ENCODE results near the gene SH2B3. TPM values are rescaled to one million over a fixed set of nuclear protein-coding genes. Genes with fewer than 3 reads are reported as not detected.

The SH2B3 gene
- total and polyA plus RNA-seq, 9 donors = 9.1 to 20.7 (median 15.7) TPM

DNA sequence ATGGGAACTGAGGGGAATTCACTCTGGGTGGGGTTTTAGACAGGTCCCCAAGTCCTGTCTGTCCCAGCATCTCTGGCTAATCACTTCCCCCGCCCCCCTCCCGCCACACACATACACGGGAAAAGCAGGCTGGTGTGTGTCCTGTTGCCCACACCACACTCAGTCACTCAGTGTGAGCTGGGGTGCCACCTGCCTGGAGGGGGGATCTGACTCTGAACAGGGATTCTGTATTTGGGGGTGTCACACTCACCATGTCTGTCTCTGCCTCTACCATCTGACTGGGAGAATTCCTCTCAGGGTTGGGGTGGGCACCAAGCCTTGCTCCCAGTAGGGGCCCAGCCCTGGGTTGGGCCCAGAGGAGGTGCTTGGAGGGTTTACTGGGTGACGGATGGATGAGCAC, 31.1 kb downstream of the SH2B3 start:
- H3K4me3 ChIP-seq (ENCODE audit: low read length) = no peak overlapping the region
- 100% methylated on average over 1 of the region's 4 CpGs for WGBS (ENCODE audit: insufficient coverage)
- H3K4me1 ChIP-seq (ENCODE audit: control insufficient read depth, insufficient read depth, low read length) = peaks cover 38% of the 10 kb centered on the region
- no peaks in the 10 kb centered on the region for H3K27me3 ChIP-seq (ENCODE audit: control insufficient read depth, insufficient read depth, low read length)
- H3K9me3 ChIP-seq (replicated peaks; ENCODE audit: control insufficient read depth, low read depth, low read length) = no peaks in the 10 kb centered on the region
- no peak overlapping the region for H3K27ac ChIP-seq (ENCODE audit: low read length)
- DNase-seq = no peak
- peaks cover 19% of the 10 kb centered on the region for H3K36me3 ChIP-seq (ENCODE audit: control insufficient read depth, insufficient read depth, low read length)

GRCh38 chr12:111437816-111438454, 32.2 kb downstream of the SH2B3 start:
- Histone ChIP-seq H3K9me3 (replicated peaks; ENCODE audit: control insufficient read depth, low read depth, low read length) (no peaks in the 10 kb centered on the region), H3K4me3 (ENCODE audit: low read length) (no peak overlapping the region), H3K27me3 (ENCODE audit: control insufficient read depth, insufficient read depth, low read length) (no peaks in the 10 kb centered on the region), H3K36me3 (ENCODE audit: control insufficient read depth, insufficient read depth, low read length) (peaks cover 29% of the 10 kb centered on the region), H3K27ac (ENCODE audit: low read length) (no peak overlapping the region), H3K4me1 (ENCODE audit: control insufficient read depth, insufficient read depth, low read length) (peaks cover 42% of the 10 kb centered on the region)
- WGBS (ENCODE audit: insufficient coverage) = 50% methylated on average over 8 of the region's 8 CpGs
- no peak for DNase-seq

- no peak overlapping the region for H3K4me3 ChIP-seq (ENCODE audit: low read length)
- peaks cover 44% of the 10 kb centered on the region for H3K4me1 ChIP-seq (ENCODE audit: control insufficient read depth, insufficient read depth, low read length)
- no peak for DNase-seq
- WGBS (ENCODE audit: insufficient coverage) = 36% methylated on average over 8 of the region's 9 CpGs
- H3K27me3 ChIP-seq (ENCODE audit: control insufficient read depth, insufficient read depth, low read length) = no peaks in the 10 kb centered on the region
- H3K36me3 ChIP-seq (ENCODE audit: control insufficient read depth, insufficient read depth, low read length) = peaks cover 34% of the 10 kb centered on the region
- H3K27ac ChIP-seq (ENCODE audit: low read length) = no peak overlapping the region
- no peaks in the 10 kb centered on the region for H3K9me3 ChIP-seq (replicated peaks; ENCODE audit: control insufficient read depth, low read depth, low read length)
These were observed 32.8 kb downstream of the SH2B3 start for GRCh38 chr12:111438481-111438880.

GRCh38 chr12:111439657-111440151, 34.0 kb downstream of the SH2B3 start:
- Histone ChIP-seq H3K4me3 (ENCODE audit: low read length) (no peak overlapping the region), H3K9me3 (replicated peaks; ENCODE audit: control insufficient read depth, low read depth, low read length) (no peaks in the 10 kb centered on the region), H3K36me3 (ENCODE audit: control insufficient read depth, insufficient read depth, low read length) (peaks cover 42% of the 10 kb centered on the region), H3K27me3 (ENCODE audit: control insufficient read depth, insufficient read depth, low read length) (no peaks in the 10 kb centered on the region), H3K27ac (ENCODE audit: low read length) (no peak overlapping the region), H3K4me1 (ENCODE audit: control insufficient read depth, insufficient read depth, low read length) (peaks cover 44% of the 10 kb centered on the region)
- no peak for DNase-seq
- no CpG with 5 or more reads among the region's 5 CpGs for WGBS (ENCODE audit: insufficient coverage)

GRCh38 chr12:111440152-111440551, 34.4 kb downstream of the SH2B3 start:
- Histone ChIP-seq H3K9me3 (replicated peaks; ENCODE audit: control insufficient read depth, low read depth, low read length) (no peaks in the 10 kb centered on the region), H3K4me1 (ENCODE audit: control insufficient read depth, insufficient read depth, low read length) (peaks cover 44% of the 10 kb centered on the region), H3K27me3 (ENCODE audit: control insufficient read depth, insufficient read depth, low read length) (no peaks in the 10 kb centered on the region), H3K27ac (ENCODE audit: low read length) (no peak overlapping the region), H3K36me3 (ENCODE audit: control insufficient read depth, insufficient read depth, low read length) (peaks cover 42% of the 10 kb centered on the region), H3K4me3 (ENCODE audit: low read length) (no peak overlapping the region)
- no peak for DNase-seq
- WGBS (ENCODE audit: insufficient coverage) = 73% methylated on average over 8 of the region's 8 CpGs

DNA sequence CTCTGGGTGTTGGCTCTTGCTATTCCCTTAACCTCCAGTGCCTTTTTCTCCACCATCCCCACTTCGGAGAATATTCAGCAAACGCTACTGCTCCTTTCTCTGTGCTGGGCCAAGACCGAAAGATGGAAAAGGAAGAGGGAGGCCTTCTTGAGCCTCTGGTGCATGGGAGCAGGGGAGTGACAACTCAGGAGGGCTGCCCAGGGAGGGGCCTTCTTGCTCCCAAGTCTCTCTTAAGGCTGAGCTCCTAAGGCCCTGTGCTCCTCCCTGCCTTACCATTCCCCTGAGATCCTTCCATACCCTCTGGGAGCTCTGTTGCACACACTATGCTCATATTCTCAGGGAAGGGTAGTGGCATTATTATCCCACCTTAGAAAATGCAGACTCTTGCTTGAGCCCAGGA, 34.9 kb downstream of the SH2B3 start:
- 100% methylated on average over 1 of the region's 3 CpGs for WGBS (ENCODE audit: insufficient coverage)

DNA sequence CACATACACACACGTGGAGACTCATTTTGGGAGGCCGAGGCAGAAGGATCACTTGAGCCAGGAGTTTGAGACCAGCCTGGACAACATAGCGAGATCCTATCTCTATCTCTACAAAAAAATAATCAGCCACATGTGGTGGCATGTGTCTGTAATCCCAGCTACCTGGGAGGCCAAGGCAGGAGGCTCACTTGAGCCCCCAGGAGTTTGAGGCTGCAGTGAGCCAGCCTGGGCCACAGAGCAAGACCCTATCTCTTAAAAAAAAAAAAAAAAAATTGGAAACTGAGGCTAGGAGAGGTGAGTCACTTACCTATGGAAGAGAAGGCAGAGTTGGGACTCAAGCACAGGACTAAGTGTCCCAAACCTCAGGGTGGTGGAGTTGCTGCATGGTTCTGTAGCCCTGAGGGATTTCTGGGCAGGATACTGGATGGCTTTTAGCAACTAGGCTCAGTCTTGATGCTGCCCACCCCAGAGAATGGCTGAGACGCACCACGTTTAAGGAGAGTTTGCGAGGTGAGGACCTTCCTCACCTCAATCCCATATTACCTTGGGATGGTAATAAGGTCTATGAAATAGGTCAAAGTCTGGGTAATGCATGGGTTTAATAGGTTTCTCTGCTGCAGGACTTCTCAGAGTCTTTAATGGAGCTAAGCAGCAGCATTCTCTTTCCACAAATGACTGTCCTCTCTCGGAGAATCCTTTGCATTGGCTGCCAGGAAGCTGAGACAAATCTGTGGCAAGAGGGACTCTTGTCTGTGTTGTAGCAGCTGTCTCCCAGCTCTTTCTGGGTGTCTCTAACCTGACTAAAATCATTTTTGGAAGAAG, 35.6 kb downstream of the SH2B3 start:
- no peak overlapping the region for H3K27ac ChIP-seq (ENCODE audit: low read length)
- H3K9me3 ChIP-seq (replicated peaks; ENCODE audit: control insufficient read depth, low read depth, low read length) = no peaks in the 10 kb centered on the region
- H3K4me3 ChIP-seq (ENCODE audit: low read length) = no peak overlapping the region
- peaks cover 49% of the 10 kb centered on the region for H3K36me3 ChIP-seq (ENCODE audit: control insufficient read depth, insufficient read depth, low read length)
- H3K27me3 ChIP-seq (ENCODE audit: control insufficient read depth, insufficient read depth, low read length) = no peaks in the 10 kb centered on the region
- peaks cover 45% of the 10 kb centered on the region for H3K4me1 ChIP-seq (ENCODE audit: control insufficient read depth, insufficient read depth, low read length)
- DNase-seq = no peak
- WGBS (ENCODE audit: insufficient coverage) = no CpG with 5 or more reads among the region's 7 CpGs

More for the DNA sequence above, 34.9 kb downstream of the SH2B3 start:
- no peaks in the 10 kb centered on the region for H3K9me3 ChIP-seq (replicated peaks; ENCODE audit: control insufficient read depth, low read depth, low read length)
- no peak for DNase-seq
- peaks cover 44% of the 10 kb centered on the region for H3K4me1 ChIP-seq (ENCODE audit: control insufficient read depth, insufficient read depth, low read length)
- H3K27ac ChIP-seq (ENCODE audit: low read length) = no peak overlapping the region
- H3K36me3 ChIP-seq (ENCODE audit: control insufficient read depth, insufficient read depth, low read length) = peaks cover 46% of the 10 kb centered on the region
- no peaks in the 10 kb centered on the region for H3K27me3 ChIP-seq (ENCODE audit: control insufficient read depth, insufficient read depth, low read length)
- no peak overlapping the region for H3K4me3 ChIP-seq (ENCODE audit: low read length)

DNA sequence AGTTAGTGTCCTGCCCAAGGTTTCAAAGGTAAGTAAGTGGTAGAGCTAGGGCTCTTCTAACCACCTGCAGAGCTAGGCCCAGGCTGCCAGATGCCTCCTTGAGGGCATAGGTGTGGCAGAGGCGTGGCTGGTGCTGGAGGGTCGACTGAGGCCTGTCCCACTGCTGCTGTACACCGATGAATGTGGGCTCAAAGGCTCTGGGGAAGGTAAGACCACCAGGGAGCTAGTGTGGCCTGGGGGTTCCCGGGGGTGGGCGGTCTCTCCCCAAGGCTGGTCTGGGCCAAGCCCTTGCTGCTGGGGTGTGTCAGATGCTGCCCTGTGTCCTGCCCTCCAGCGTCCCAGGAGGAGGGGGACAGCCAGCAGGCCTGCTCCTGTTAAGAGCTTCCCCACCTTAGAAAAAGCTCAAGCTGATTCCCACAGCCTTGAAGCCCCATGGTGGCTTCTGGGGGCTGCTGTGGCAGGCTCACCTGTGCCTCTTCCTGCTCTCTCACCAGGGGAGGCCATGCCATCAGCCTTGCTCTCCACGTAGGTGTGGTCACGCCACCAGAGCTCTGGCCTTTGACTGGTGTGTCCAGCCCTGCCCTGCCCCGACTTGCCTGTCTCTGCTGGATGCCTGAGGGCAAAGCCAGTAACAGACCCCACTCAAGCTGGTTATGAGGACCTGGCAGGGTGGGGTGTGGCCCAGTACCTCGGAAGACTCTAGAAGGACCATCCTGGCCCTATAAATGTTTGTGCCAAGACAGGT, 36.8 kb downstream of the SH2B3 start:
- DNase-seq = no peak
- H3K27ac ChIP-seq (ENCODE audit: low read length) = peak overlapping the region; percentile 13
- no peak overlapping the region for H3K4me3 ChIP-seq (ENCODE audit: low read length)
- no peaks in the 10 kb centered on the region for H3K27me3 ChIP-seq (ENCODE audit: control insufficient read depth, insufficient read depth, low read length)
- 79% methylated on average over 9 of the region's 10 CpGs for WGBS (ENCODE audit: insufficient coverage)
- H3K36me3 ChIP-seq (ENCODE audit: control insufficient read depth, insufficient read depth, low read length) = peaks cover 60% of the 10 kb centered on the region
- H3K9me3 ChIP-seq (replicated peaks; ENCODE audit: control insufficient read depth, low read depth, low read length) = no peaks in the 10 kb centered on the region
- peaks cover 53% of the 10 kb centered on the region for H3K4me1 ChIP-seq (ENCODE audit: control insufficient read depth, insufficient read depth, low read length)

DNA sequence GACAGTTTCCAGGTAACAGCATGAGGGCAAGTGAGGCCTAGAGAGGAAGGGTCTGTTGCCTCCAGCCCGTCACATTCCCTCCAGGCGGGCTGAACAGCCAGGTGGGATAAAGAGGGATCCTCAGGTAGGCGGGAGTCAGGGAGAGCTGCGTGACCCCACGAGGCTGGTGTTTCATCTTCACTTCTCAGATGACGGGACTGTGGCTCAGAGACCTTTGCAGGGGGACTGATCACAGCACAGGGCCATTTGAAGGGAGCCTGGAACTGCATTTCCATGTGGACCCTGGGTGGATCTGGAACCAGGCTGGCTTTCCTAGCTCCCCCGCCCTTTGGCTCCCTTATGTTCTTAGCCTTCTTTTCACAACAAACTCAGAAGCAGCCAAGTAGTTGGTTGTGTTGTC, 37.4 kb downstream of the SH2B3 start:
- Histone ChIP-seq H3K4me1 (ENCODE audit: control insufficient read depth, insufficient read depth, low read length) (peaks cover 58% of the 10 kb centered on the region), H3K4me3 (ENCODE audit: low read length) (no peak overlapping the region), H3K27me3 (ENCODE audit: control insufficient read depth, insufficient read depth, low read length) (no peaks in the 10 kb centered on the region), H3K36me3 (ENCODE audit: control insufficient read depth, insufficient read depth, low read length) (peaks cover 66% of the 10 kb centered on the region), H3K9me3 (replicated peaks; ENCODE audit: control insufficient read depth, low read depth, low read length) (no peaks in the 10 kb centered on the region), H3K27ac (ENCODE audit: low read length) (peak overlapping the region; percentile 13)
- no peak for DNase-seq
- 73% methylated on average over 6 of the region's 7 CpGs for WGBS (ENCODE audit: insufficient coverage)

- H3K27ac ChIP-seq (ENCODE audit: low read length) = peak overlapping the region; percentile 32
- H3K4me1 ChIP-seq (ENCODE audit: control insufficient read depth, insufficient read depth, low read length) = peaks cover 53% of the 10 kb centered on the region
- peaks cover 68% of the 10 kb centered on the region for H3K36me3 ChIP-seq (ENCODE audit: control insufficient read depth, insufficient read depth, low read length)
- 78% methylated on average over 1 of the region's 7 CpGs for WGBS (ENCODE audit: insufficient coverage)
- H3K27me3 ChIP-seq (ENCODE audit: control insufficient read depth, insufficient read depth, low read length) = no peaks in the 10 kb centered on the region
- no peaks in the 10 kb centered on the region for H3K9me3 ChIP-seq (replicated peaks; ENCODE audit: control insufficient read depth, low read depth, low read length)
- H3K4me3 ChIP-seq (ENCODE audit: low read length) = no peak overlapping the region
- DNase-seq = no peak
These were observed 37.9 kb downstream of the SH2B3 start for GRCh38 chr12:111443586-111443985.
